GM12878 (cell line): Measurements from ENCODE around the gene ARL6IP1. TPM values are rescaled to one million over a fixed set of nuclear protein-coding genes. Genes with fewer than 3 reads are reported as not detected.

ENCODE experiments used
- ATAC-seq: fragments of 200-7000 bp; cut with Tn5 transposase; 3 replicates; pipeline ENCODE4 v1.9.1; 2020; ENCODE audit warnings: mild to moderate bottlenecking, moderate library complexity
- BruUV-seq: library from RNA; stranded (reverse); fragments of 400-500 nt; replicated peaks from 2 replicates; lab custom pipeline; 2021; lab: Mats Ljungman, UMichigan
- CTCF ChIA-PET: fragments of 300-600 bp; sonication (Branson Sonifier 250); formaldehyde crosslinking; extraction: SDS; loops from one replicate; lab custom pipeline; 2021; ENCODE audit warnings: inconsistent platforms; lab: Yijun Ruan, JAX
- POLR2A ChIA-PET: fragments of 350-600 bp; formaldehyde crosslinking; extraction: SDS; loops from one replicate; lab custom pipeline; 2021; ENCODE audit warnings: inconsistent platforms; lab: Charles Lee
- RAD21 ChIA-PET: fragments of 300-600 bp; sonication (Branson Sonifier 250); formaldehyde crosslinking; loops from one replicate; lab custom pipeline; 2023; ENCODE audit warnings: antibody characterized with exemption; ENCODE audit not compliant: unreplicated experiment; lab: Charles Lee
- SMC1A ChIA-PET: fragments of 300-600 bp; sonication (Branson Sonifier 250); formaldehyde crosslinking; loops from one replicate; lab custom pipeline; 2023; ENCODE audit not compliant: unreplicated experiment, uncharacterized antibody; lab: Charles Lee
- DNase-seq: peaks from one replicate; pipeline ENCODE4 v3.0.0-alpha.2; 2011; ENCODE audit warnings: low read depth, low spot score
- FAIRE-seq: peaks from 3 replicates; lab custom pipeline; 2011; peaks lifted over from hg19 to GRCh38; lab: Jason Lieb, UNC
- H2AFZ ChIP-seq: 2 replicates; pipeline ENCODE4 v1.6.0; 2011; ENCODE audit warnings: low read depth, low read length, control low read depth; ENCODE audit not compliant: control insufficient read depth
- H3K27ac ChIP-seq: 2 replicates; pipeline ENCODE4 v1.5.1; 2011; ENCODE audit warnings: control low read depth; ENCODE audit not compliant: control insufficient read depth, insufficient read depth
- H3K27me3 ChIP-seq, 2 experiments: replicated peaks in 1 of 2; 2 replicates each; pipeline versions ENCODE4 v1.6.0 to v1.6.1; 2011; ENCODE audit warnings: low read length in 1 of 2; ENCODE audit not compliant: control insufficient read depth in 2 of 2, insufficient read depth in 2 of 2
- H3K36me3 ChIP-seq, 2 experiments: 2 replicates each; pipeline ENCODE4 v1.5.1; 2011; ENCODE audit warnings: low read length in 1 of 2; ENCODE audit not compliant: control insufficient read depth in 2 of 2, insufficient read depth in 2 of 2
- H3K4me1 ChIP-seq: 2 replicates; pipeline ENCODE4 v1.6.1; 2011; ENCODE audit warnings: mild to moderate bottlenecking, low read length, moderate library complexity, mixed read lengths; ENCODE audit not compliant: control insufficient read depth, insufficient read depth
- H3K4me2 ChIP-seq: 2 replicates; pipeline ENCODE4 v1.6.0; 2011; ENCODE audit warnings: control low read depth; ENCODE audit not compliant: control insufficient read depth, insufficient read depth
- H3K4me3 ChIP-seq: fragments of 200-600 bp; sonication (generic); 2 replicates; pipeline ENCODE4 v1.5.1; 2016
- H3K79me2 ChIP-seq: 2 replicates; pipeline ENCODE4 v1.6.0; 2011; ENCODE audit warnings: low read length; ENCODE audit not compliant: control insufficient read depth, insufficient read depth
- H3K9ac ChIP-seq: 2 replicates; pipeline ENCODE4 v1.8.0; 2011; ENCODE audit warnings: low read length, control low read depth, mixed read lengths; ENCODE audit not compliant: control insufficient read depth, insufficient read depth
- H3K9me3 ChIP-seq: replicated peaks from 3 replicates; pipeline ENCODE4 v1.5.1; 2011; ENCODE audit warnings: mild to moderate bottlenecking, low read length; ENCODE audit not compliant: control insufficient read depth, insufficient read depth
- H4K20me1 ChIP-seq: 2 replicates; pipeline ENCODE4 v1.6.0; 2011; ENCODE audit not compliant: control insufficient read depth, insufficient read depth
- IKZF2 ChIP-seq, 2 experiments: fragments of 450-650 bp; IDR thresholded peaks; 2 replicates each; pipeline ENCODE4 v1.6.1; 2017; ENCODE audit warnings: mild to moderate bottlenecking in 2 of 2, moderate library complexity in 2 of 2
- KAT2A ChIP-seq: conservative IDR thresholded peaks from 2 replicates; pipeline ENCODE4 v1.6.1; 2011; ENCODE audit warnings: low read depth, low read length; ENCODE audit not compliant: control insufficient read depth
- LARP7 ChIP-seq: fragments of 450-650 bp; IDR thresholded peaks from 2 replicates; pipeline ENCODE4 v1.6.1; 2017; ENCODE audit warnings: mild to moderate bottlenecking
- MYB ChIP-seq: fragments of 150-350 bp; IDR thresholded peaks from 2 replicates; pipeline ENCODE4 v1.6.1; 2014; ENCODE audit warnings: mild to moderate bottlenecking, low read depth, low read length, borderline replicate concordance
- YBX1 ChIP-seq: fragments of 450-650 bp; IDR thresholded peaks from 2 replicates; pipeline ENCODE4 v1.6.1; 2016; ENCODE audit warnings: antibody characterized with exemption
- WGBS: methylation state at CpG from one replicate; pipeline ENCODE4 v1.1.6; 2016; ENCODE audit warnings: low lambda C conversion rate; ENCODE audit not compliant: insufficient replicate concordance, insufficient coverage; ENCODE audit errors: missing lambda C conversion rate; 5-methylcytosine and 5-hydroxymethylcytosine counted together
- in situ Hi-C: fragments of 300-500 bp; cut with MboI; formaldehyde crosslinking; loops from 9 replicates; pipeline ENCODE4 v1.14.3; 2018; ENCODE audit warnings: mixed read lengths
- intact Hi-C: fragments of 100-400 bp; cut with micrococcal nuclease; formaldehyde crosslinking; loops from one replicate; pipeline ENCODE4 v1.14.2; 2022; ENCODE audit not compliant: unreplicated experiment
- polyA plus RNA-seq, 11 experiments: library from polyadenylated mRNA; depleted of rRNA in 4 of 11; unstranded in 6 of 11; stranded (reverse) in 5 of 11; fragments of >200 nt; fragmentation: Nextera tagmentation in 4 of 11; fragmentation: Illumina TruSeq in 1 of 11; extraction: Ambion mirVana in 4 of 11; extraction: Trizol in 1 of 11; gene quantifications; 1 replicate in 1 of 11; 2 replicates in 10 of 11; pipeline versions ENCODE4 v1.2.1 to v1.2.3, GENCODE V29; 2011 to 2016; ENCODE audit warnings: inconsistent platforms in 2 of 11, missing spikeins in 2 of 11, low read depth in 1 of 11
- total RNA-seq, 4 experiments: library from RNA; depleted of rRNA in 3 of 4; stranded (reverse); fragments of >200 nt in 3 of 4; fragmentation: Illumina TruSeq in 1 of 4; extraction: Trizol in 1 of 4; gene quantifications; 2 replicates each; pipeline versions ENCODE4 v1.2.1 to v1.2.3, GENCODE V29; 2013 to 2021
- TF ChIP-seq, protein P1 (sequence below): fragments of 450-650 bp; IDR thresholded peaks from 2 replicates; pipeline ENCODE4 v1.6.1; 2018; ENCODE audit warnings: borderline replicate concordance, mild to moderate bottlenecking; ENCODE audit not compliant: partially characterized antibody

ARL6IP1 gene
- total and polyA plus RNA-seq, 10 of the 15 experiments (the other 5 are each of a cell fraction or from before 2014, with no cell fraction given), result 99.3 to 334 (median 197) TPM

DNA sequence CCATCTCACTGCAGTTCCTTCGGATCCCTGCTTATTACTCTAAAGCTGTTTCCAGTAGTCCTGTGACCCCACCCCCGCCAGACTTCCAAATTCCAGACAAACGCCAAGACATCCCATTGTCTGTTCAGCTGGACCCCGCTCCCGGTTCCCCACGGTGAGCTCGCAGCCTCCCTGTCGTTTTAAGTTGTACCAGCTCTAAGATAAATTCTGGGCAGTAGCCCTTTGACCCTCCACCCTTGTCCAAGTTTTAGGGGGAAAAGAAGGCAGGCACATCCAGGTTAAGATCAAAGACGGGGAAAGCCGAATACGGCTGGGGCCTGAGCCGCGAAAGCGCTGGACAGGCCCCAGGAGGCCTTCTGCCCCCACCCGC lies 589 bp downstream of the ARL6IP1 start:
- no peak for DNase-seq
- Histone ChIP-seq H3K9me3 (no peaks in the 10 kb centered on the region), H3K4me3 (peak overlapping the region; percentile 91), H2AFZ (peak overlapping the region; percentile 48; the same call in 1 of the 2 replicates), H3K27me3 (no peaks in the 10 kb centered on the region), H4K20me1 (no peaks in the 10 kb centered on the region), H3K9ac (peak overlapping the region; percentile 97), H3K27ac (peak overlapping the region; percentile 93), H3K79me2 (peaks cover 50% of the 10 kb centered on the region), H3K36me3 (peaks cover 0 to 5% of the 10 kb centered on the region in 2 experiments; a peak in 2 of 4 replicates), H3K4me1 (peaks cover 12% of the 10 kb centered on the region), H3K4me2 (peak overlapping the region; percentile 86)
- in situ Hi-C loops (loop anchor here (5.0 kb wide), 1 partner anchor 172 kb away; no protein-coding TSS in a partner anchor), intact Hi-C loops (loop anchor here (1.0 to 5.0 kb wide), 2 partner anchors 127 to 169 kb away; partner anchors contain the start of gene SMG1)
- ChIA-PET CTCF (interaction anchor here (0.7 to 5.3 kb wide), 13 partner anchors 8 to 213 kb away, joined by 3 to 80 read pairs (median 5); partner anchors contain the start of gene RPS15A), SMC1A (interaction anchor here (1.0 to 7.2 kb wide), 4 partner anchors 9 to 169 kb away, joined by 5 to 64 read pairs (median 19); partner anchors contain the start of gene RPS15A), POLR2A (interaction anchor here (0.5 to 8.9 kb wide), 7 partner anchors 9 to 1803 kb away, joined by 3 to 128 read pairs (median 4); partner anchors contain the start of genes COQ7 and RPS15A), RAD21 (interaction anchor here (0.6 to 6.9 kb wide), 7 partner anchors 8 to 267 kb away, joined by 3 to 71 read pairs (median 5); partner anchors contain the start of genes COQ7 and RPS15A)
- BruUV-seq, result no TSS peak
- TF ChIP-seq YBX1 (no peak), KAT2A (no peak), MYB (no peak), IKZF2 (IDR thresholded peaks at IDR 0.05) (0 out of 4 replicates have a peak, but pooled peaks of 1 of the 2 experiments have one; percentile 33), LARP7 (peak; percentile 25; the same call in 1 of the 2 replicates)
- TF ChIP-seq, protein P1, sequence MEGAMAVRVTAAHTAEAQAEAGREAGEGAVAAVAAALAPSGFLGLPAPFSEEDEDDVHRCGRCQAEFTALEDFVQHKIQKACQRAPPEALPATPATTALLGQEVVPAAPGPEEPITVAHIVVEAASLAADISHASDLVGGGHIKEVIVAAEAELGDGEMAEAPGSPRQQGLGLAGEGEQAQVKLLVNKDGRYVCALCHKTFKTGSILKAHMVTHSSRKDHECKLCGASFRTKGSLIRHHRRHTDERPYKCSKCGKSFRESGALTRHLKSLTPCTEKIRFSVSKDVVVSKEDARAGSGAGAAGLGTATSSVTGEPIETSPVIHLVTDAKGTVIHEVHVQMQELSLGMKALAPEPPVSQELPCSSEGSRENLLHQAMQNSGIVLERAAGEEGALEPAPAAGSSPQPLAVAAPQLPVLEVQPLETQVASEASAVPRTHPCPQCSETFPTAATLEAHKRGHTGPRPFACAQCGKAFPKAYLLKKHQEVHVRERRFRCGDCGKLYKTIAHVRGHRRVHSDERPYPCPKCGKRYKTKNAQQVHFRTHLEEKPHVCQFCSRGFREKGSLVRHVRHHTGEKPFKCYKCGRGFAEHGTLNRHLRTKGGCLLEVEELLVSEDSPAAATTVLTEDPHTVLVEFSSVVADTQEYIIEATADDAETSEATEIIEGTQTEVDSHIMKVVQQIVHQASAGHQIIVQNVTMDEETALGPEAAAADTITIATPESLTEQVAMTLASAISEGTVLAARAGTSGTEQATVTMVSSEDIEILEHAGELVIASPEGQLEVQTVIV, result no peak
- no peak for FAIRE-seq
- under 1% methylated on average over 15 of the region's 15 CpGs for WGBS
- no peak for ATAC-seq
